NB4 (cell line): Measurements from ENCODE around the gene PRKCE.

ENCODE experiments used
- DNase-seq: peaks from one replicate; pipeline ENCODE4 v3.0.0; 2010; ENCODE audit warnings: low read depth
- H3K4me3 ChIP-seq: one replicate; pipeline ENCODE4 v1.5.1; 2011; ENCODE audit warnings: mild to moderate bottlenecking, low read depth, low read length, moderate library complexity
- CTCF ChIP-seq: IDR thresholded peaks from one replicate; pipeline ENCODE4 v1.5.1; 2012; ENCODE audit warnings: low read depth, low read length
- MYC ChIP-seq: IDR thresholded peaks from 2 replicates; pipeline ENCODE4 v1.6.1; 2011; ENCODE audit warnings: low read depth, low read length
- POLR2A ChIP-seq: IDR thresholded peaks from 2 replicates; pipeline ENCODE4 v1.6.1; 2011; ENCODE audit warnings: mild to moderate bottlenecking; ENCODE audit not compliant: insufficient read length; ENCODE audit errors: extremely low read depth
- TF ChIP-seq, protein P1 (sequence below): IDR thresholded peaks from 2 replicates; pipeline ENCODE4 v1.6.1; 2011; ENCODE audit warnings: low read depth, low read length

The PRKCE gene

GRCh38 chr2:46193855-46194254, 542.4 kb downstream of the PRKCE start:
- no peak for DNase-seq
- no peak overlapping the region for H3K4me3 ChIP-seq
- no peak for TF ChIP-seq CTCF
- TF ChIP-seq, protein P1, sequence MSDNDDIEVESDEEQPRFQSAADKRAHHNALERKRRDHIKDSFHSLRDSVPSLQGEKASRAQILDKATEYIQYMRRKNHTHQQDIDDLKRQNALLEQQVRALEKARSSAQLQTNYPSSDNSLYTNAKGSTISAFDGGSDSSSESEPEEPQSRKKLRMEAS, result no peak
- no peak for TF ChIP-seq POLR2A
- no peak for TF ChIP-seq MYC

DNA sequence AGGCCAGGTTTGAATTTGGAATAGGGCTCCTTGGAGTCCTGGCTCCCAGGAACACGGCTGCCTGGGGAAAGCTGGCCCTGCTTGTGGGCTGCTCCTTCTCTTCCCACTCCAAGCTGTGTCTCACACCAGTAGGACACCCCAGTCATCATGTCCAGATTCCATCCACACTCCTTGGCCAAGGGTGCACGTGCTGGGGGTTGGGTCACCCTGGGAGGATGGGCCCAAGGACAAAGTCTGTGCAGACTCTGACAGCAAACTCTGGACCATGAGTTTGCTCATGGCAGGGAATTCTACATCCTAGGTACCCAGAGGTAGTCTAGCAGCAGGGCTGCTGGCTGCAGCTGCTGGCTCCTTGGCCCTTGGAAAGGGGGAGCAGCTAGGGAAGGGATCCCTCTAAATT, 543.4 kb downstream of the PRKCE start:
- no peak for TF ChIP-seq CTCF
- no peak for TF ChIP-seq POLR2A
- TF ChIP-seq MYC, result no peak
- TF ChIP-seq, protein P1, result no peak
- H3K4me3 ChIP-seq, result no peak overlapping the region
- no peak for DNase-seq

DNA sequence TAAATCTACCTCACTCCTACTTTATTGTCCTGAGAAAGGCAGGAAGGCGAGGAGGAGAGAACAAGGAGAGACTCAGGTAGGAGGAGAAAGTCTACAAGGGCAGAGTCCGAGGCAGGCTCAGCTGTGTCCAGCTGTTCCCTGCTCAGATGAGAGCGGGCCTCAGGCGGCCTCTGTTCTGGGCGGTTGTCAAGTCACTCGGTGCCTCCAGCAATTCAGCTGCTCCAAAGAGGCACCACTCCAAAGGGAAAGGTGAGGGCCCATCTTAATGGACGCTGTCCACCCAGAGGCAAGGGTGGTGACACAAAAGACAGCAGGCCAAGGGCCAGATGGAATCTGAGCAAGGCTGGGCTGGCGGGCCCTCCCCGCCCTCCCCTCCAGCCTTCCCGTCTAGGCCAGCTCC, 544.3 kb downstream of the PRKCE start:
- H3K4me3 ChIP-seq, result no peak overlapping the region
- TF ChIP-seq, protein P1, result no peak
- TF ChIP-seq MYC (no peak), CTCF (no peak), POLR2A (no peak)
- no peak for DNase-seq

DNA sequence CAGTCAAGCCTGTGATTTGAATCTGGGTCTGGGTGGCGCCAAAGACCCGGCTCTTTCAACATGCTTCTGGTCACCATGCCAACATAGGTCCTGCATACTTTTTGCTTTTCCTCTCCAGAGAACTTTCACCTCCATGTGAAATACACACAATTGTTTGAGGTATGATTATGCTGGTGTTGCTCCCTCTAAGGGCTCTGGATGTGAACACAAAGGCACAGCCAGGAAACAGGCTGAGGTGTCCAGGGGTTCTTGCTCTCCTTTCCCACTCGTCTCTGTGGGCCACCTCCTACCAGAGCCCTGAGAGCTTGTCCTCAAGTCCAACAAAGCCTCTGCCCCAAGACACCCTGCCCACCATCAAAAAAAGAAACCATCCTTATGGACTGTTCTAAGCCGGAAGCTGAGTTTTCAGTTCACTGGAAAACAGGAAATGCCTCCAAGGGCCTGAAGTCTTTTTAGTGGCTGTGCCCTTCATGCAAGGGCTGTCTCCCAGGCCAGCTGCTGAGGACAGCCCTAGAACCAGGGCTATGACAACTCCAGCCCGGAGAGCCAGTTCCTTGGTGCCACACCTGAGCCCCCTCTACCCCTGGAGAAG, 545.5 kb downstream of the PRKCE start:
- no peak for TF ChIP-seq CTCF
- DNase-seq, result no peak
- H3K4me3 ChIP-seq, result no peak overlapping the region

DNA sequence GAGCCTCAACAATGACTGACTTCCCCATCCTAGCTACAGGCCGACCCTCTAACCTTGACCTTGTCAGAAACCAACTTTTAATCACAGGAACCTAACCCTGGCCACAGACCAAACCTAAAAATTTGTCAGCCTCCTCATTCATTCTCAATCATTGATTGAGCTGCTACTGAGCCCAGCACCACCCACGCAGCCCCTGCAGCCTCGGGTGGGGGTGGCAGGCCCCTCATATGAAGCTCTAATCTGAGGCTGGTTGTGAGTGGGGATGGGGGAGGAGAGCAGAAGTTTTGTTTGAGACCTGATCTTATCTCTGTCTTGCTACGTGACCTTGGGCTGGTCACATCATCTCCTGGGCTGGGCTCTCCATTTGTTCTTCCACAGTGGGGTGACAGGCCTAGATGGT, 546.2 kb downstream of the PRKCE start:
- TF ChIP-seq CTCF (no peak), POLR2A (no peak), MYC (no peak)
- TF ChIP-seq, protein P1, result no peak
- no peak overlapping the region for H3K4me3 ChIP-seq
- DNase-seq, result peak; percentile 15
